Fibroblast of mammary gland (primary cell): Measurements from ENCODE around the gene KIF26A.

Source experiments
- DNase-seq: peaks from one replicate; pipeline ENCODE4 v3.0.0-alpha.2; 2010; ENCODE audit warnings: low read depth
- H3K4me3 ChIP-seq: 2 replicates; pipeline ENCODE4 v1.5.1; 2011; ENCODE audit warnings: low read depth, mild to moderate bottlenecking, low read length, moderate library complexity; ENCODE audit not compliant: control insufficient read depth
- CTCF ChIP-seq: conservative IDR thresholded peaks from 2 replicates; pipeline ENCODE4 v1.5.1; 2011; ENCODE audit warnings: low read depth, low read length, inconsistent platforms; ENCODE audit not compliant: control insufficient read depth, insufficient read depth

Gene KIF26A

DNA sequence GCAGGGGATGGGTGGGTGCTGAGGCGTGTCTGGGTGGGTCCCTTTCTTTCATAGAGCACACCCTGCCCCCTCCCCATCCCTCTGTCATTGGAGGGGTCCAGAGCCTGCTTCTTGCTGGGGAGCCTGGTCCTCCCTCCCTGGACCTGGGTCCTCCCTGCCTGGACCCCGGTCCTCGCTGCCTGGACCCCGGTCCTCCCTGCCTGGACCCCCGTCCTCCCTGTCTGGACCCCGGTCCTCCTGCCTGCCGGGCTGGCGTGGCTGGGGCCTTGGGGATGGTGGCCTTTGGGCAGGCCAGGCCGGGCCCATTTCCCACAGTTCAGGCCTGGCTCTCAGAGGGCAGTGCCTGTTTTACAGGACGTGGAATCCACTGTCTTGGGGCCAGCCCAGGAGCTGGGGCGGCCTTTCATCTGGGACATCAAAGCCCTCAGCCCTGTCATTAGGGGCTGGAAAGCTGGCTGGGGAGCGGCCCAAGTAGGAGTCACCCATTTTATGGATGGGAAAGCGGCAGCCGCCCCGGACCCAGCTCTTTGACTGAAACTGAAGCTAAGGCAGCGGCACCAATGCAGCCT lies 44.6 kb downstream of the KIF26A start:
- no peak for TF ChIP-seq CTCF
- no peak overlapping the region for H3K4me3 ChIP-seq
- DNase-seq = no peak

DNA sequence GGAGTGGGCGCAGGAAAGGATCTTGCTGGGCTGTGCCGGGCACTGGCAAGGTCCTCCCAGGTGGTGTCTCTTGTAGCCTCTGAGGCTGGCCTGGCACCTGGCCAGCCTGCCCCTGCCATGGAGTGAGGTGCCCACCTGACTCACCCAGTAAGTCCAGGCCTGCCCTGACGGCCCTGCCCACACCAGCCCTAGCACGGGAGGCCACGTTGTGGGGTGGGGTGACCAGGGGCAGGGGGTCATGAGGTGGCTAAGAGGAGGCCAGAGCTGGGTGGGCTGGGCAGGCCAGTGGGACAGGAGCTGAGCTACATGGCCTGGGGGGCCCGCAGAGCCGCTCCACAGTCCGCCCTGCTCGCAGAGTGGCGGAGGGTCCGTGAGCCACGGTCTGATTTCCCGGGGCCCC lies 45.4 kb downstream of the KIF26A start:
- TF ChIP-seq CTCF = no peak
- H3K4me3 ChIP-seq = no peak overlapping the region
- DNase-seq = no peak

GRCh38 chr14:104184506-104184905 lies 46.1 kb downstream of the KIF26A start:
- H3K4me3 ChIP-seq = no peak overlapping the region
- no peak for DNase-seq
- no peak for TF ChIP-seq CTCF

DNA sequence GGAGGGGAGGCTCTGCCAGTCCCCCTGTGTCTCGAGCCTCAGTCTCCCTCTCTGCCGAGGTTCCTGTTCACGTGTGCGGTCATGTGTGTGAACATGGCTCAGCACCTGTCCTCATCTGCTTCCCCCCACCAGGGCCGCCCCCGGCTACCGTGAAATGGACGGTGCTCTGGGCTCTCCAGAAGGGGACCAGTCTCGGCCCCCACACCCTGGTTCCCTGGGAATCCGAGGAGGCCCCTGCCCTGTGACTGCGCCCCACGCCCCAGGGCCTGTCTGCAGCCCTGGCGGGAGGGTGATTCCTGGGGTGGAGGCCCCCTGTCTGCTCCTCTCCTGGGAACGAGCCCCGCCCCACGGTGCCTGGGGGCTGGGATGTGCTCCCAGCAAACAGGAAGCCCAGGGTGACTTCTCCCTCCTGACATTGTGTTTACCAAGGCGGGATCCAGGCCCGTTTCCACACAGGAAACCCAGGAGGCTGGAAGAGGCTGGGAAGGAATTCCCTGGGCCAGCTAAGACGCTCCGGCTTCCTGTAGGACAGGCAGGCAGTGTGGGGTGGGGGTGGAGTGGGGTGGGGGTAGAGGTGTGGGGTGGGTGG lies 46.6 kb downstream of the KIF26A start:
- DNase-seq = no peak
- TF ChIP-seq CTCF = no peak
- H3K4me3 ChIP-seq = no peak overlapping the region

DNA sequence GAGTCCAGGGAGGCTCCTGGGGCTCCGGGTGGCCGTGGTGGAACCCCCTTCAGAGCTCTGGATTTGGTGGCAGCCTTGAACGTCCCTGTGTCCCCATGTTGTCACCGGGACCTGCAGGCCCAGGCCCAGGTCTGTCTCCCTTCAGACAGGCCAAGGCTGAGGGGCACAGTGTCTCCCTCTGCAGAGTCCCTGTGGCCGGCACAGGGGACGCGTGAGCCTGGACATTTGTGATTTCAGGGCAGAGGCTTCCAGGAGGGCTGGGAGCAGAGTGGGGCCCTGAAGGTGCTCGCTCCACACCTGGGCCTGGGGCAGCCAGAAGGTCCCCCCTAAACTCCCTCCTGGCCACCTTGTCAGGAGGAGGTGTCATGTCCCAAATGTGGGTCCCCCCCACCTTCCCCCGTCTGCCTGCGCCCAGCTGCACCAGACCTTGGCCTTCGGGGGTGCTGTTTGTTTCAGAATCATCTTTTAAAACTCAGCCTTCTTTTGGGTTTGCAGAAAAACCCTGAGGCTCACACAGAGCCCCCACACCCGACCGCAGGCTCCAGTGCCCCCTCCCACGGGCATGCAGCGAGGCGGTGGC lies 47.6 kb downstream of the KIF26A start:
- TF ChIP-seq CTCF = no peak
- no peak for DNase-seq
- H3K4me3 ChIP-seq = no peak overlapping the region

DNA sequence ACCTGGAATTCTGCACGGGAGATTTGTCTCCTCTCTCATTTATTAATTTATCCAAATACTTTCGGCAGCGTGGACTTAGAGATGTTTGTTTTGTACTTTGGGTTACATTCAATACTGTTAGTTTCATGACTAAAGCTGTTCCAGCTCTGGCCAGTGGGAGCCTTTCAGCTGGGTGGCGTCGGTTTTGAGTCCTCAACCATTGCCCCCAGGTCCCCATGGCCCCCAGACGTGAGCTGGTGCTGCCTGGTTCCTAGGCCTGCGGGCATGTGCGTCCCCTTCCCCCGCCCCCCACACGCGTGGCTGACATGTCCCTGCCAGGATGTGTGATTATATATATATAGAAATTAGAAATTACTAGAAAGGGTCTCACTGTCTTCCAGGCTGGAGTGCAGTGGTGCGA lies 48.2 kb downstream of the KIF26A start:
- no peak for DNase-seq
- no peak overlapping the region for H3K4me3 ChIP-seq
- TF ChIP-seq CTCF = no peak
